HCT116 (cell line): ENCODE measurements around the gene CCDC172. TPM values are rescaled to one million over a fixed set of nuclear protein-coding genes. Genes with fewer than 3 reads are reported as not detected.

ENCODE experiments used
- ATAC-seq: fragments of 200-7000 bp; cut with Tn5 transposase; 2 replicates; pipeline ENCODE4 v1.9.1; 2020; ENCODE audit warnings: mild to moderate bottlenecking, moderate library complexity
- BruUV-seq: library from RNA; stranded (reverse); fragments of 400-500 nt; replicated peaks from 2 replicates; lab custom pipeline; 2021; lab: Mats Ljungman, UMichigan
- CTCF ChIA-PET: fragments of 300-600 bp; sonication (Branson Sonifier 250); formaldehyde crosslinking; loops from one replicate; lab custom pipeline; 2021; ENCODE audit warnings: antibody characterized with exemption; lab: Charles Lee
- POLR2A ChIA-PET: fragments of 300-600, 350-600 bp; sonication (Branson Sonifier 250); formaldehyde crosslinking; loops from one replicate; lab custom pipeline; 2021; ENCODE audit warnings: antibody characterized with exemption; lab: Charles Lee
- RAD21 ChIA-PET, 2 experiments: fragments of 300-600 bp; sonication (Branson Sonifier 250); formaldehyde crosslinking; loops; one replicate each; lab custom pipeline; 2023; ENCODE audit warnings: low total read pairs in 2 of 2; ENCODE audit not compliant: uncharacterized antibody in 2 of 2, unreplicated experiment in 2 of 2, low non-redundant PET in 1 of 2; lab: Charles Lee
- DNase-seq: peaks from one replicate; pipeline ENCODE4 v3.0.0-alpha.2; 2010; ENCODE audit warnings: low read depth, low spot score
- H2AFZ ChIP-seq: fragments of 200-600 bp; shearing (Covaris generic), sonication (generic); 2 replicates; pipeline ENCODE4 v1.6.1; 2017; ENCODE audit warnings: low read depth, mixed run types, mixed read lengths, antibody characterized with exemption, low read length; ENCODE audit not compliant: poor library complexity, severe bottlenecking
- H3K27ac ChIP-seq: 2 replicates; pipeline ENCODE4 v1.5.1; 2012; ENCODE audit warnings: low read depth, low read length
- H3K27me3 ChIP-seq: fragments of 200-600 bp; sonication (generic); 2 replicates; pipeline ENCODE4 v1.6.1; 2016; ENCODE audit warnings: mixed run types, low read length, mixed read lengths; ENCODE audit not compliant: insufficient read depth
- H3K36me3 ChIP-seq, 2 experiments: fragments of 200-500 bp in 1 of 2; fragments of 200-600 bp in 1 of 2; sonication (Bioruptor generic) in 1 of 2; sonication (generic) in 1 of 2; 2 replicates each; pipeline versions ENCODE4 v1.5.1 to v1.6.1; 2014 to 2016; ENCODE audit warnings: low read length in 2 of 2, inconsistent platforms in 1 of 2, mixed read lengths in 1 of 2, mixed run types in 1 of 2; ENCODE audit not compliant: insufficient read depth in 2 of 2, control insufficient read depth in 1 of 2
- H3K4me1 ChIP-seq, 2 experiments: fragments of 200-600 bp in 1 of 2; sonication (generic) in 1 of 2; 2 replicates each; pipeline versions ENCODE4 v1.5.1 to v1.6.1; 2012 to 2017; ENCODE audit warnings: low read length in 2 of 2, inconsistent platforms in 1 of 2, mild to moderate bottlenecking in 1 of 2, mixed read lengths in 1 of 2, mixed run types in 1 of 2, moderate library complexity in 1 of 2; ENCODE audit not compliant: insufficient read depth in 2 of 2, control insufficient read depth in 1 of 2
- H3K4me2 ChIP-seq: fragments of 200-600 bp; sonication (generic); 2 replicates; pipeline ENCODE4 v1.6.1; 2017; ENCODE audit warnings: mixed run types, low read length, mixed read lengths
- H3K4me3 ChIP-seq, 2 experiments: fragments of 200-600 bp in 1 of 2; sonication (generic) in 1 of 2; replicated peaks in 1 of 2; 2 replicates each; pipeline ENCODE4 v1.5.1; 2011 to 2016; ENCODE audit warnings: low read length in 2 of 2, control low read depth in 1 of 2, low read depth in 1 of 2, mild to moderate bottlenecking in 1 of 2, mixed read lengths in 1 of 2, mixed run types in 1 of 2
- H3K79me2 ChIP-seq: fragments of 200-600 bp; sonication (generic); 2 replicates; pipeline ENCODE4 v1.6.1; 2017; ENCODE audit warnings: mild to moderate bottlenecking, mixed run types, low read length, moderate library complexity, mixed read lengths; ENCODE audit not compliant: insufficient read depth
- H3K9ac ChIP-seq: fragments of 200-600 bp; sonication (generic); 2 replicates; pipeline ENCODE4 v1.6.1; 2016; ENCODE audit warnings: low read length, mixed read lengths
- H3K9me2 ChIP-seq: fragments of 200-600 bp; sonication (generic), shearing (Covaris generic); 2 replicates; pipeline ENCODE4 v1.6.1; 2017; ENCODE audit warnings: mixed run types, mild to moderate bottlenecking, moderate library complexity; ENCODE audit not compliant: insufficient read depth
- H3K9me3 ChIP-seq, 2 experiments: fragments of 200-500 bp in 1 of 2; fragments of 200-600 bp in 1 of 2; sonication (Bioruptor generic) in 1 of 2; sonication (generic) in 1 of 2; 2 replicates each; pipeline ENCODE4 v1.6.1; 2014 to 2017; ENCODE audit warnings: low read length in 2 of 2, mixed read lengths in 2 of 2, inconsistent platforms in 1 of 2, low read depth in 1 of 2, mild to moderate bottlenecking in 1 of 2, mixed run types in 1 of 2, moderate library complexity in 1 of 2; ENCODE audit not compliant: control insufficient read depth in 1 of 2, insufficient read depth in 1 of 2
- H4K20me1 ChIP-seq: fragments of 200-600 bp; sonication (generic), shearing (Covaris generic); 2 replicates; pipeline ENCODE4 v1.6.1; 2017; ENCODE audit warnings: mixed run types, mild to moderate bottlenecking, moderate library complexity; ENCODE audit not compliant: insufficient read depth
- CEBPB ChIP-seq: IDR thresholded peaks from 2 replicates; pipeline ENCODE4 v1.6.1; 2012; ENCODE audit warnings: low read depth
- EGR1 ChIP-seq: IDR thresholded peaks from 2 replicates; pipeline ENCODE4 v1.6.1; 2012; ENCODE audit warnings: low read depth
- ELF1 ChIP-seq: IDR thresholded peaks from 2 replicates; pipeline ENCODE4 v1.6.1; 2012; ENCODE audit warnings: low read depth, borderline replicate concordance
- FOSL1 ChIP-seq: IDR thresholded peaks from 2 replicates; pipeline ENCODE4 v1.6.1; 2012; ENCODE audit warnings: low read depth
- RAD21 ChIP-seq: IDR thresholded peaks from 2 replicates; pipeline ENCODE4 v1.6.1; 2012; ENCODE audit warnings: low read depth, mild to moderate bottlenecking
- REST ChIP-seq: IDR thresholded peaks from 2 replicates; pipeline ENCODE4 v1.6.1; 2012; ENCODE audit warnings: low read depth
- SP1 ChIP-seq: IDR thresholded peaks from 2 replicates; pipeline ENCODE4 v1.6.1; 2012; ENCODE audit warnings: low read depth
- SRF ChIP-seq: IDR thresholded peaks from 2 replicates; pipeline ENCODE4 v1.6.1; 2012; ENCODE audit warnings: low read depth
- ZFX ChIP-seq: fragments of 450-650 bp; IDR thresholded peaks from 2 replicates; pipeline ENCODE4 v1.6.1; 2017
- intact Hi-C: fragments of 100-400 bp; cut with micrococcal nuclease; formaldehyde crosslinking; loops from 2 replicates; pipeline ENCODE4 v1.10.0; 2022
- total RNA-seq: library from RNA; stranded (reverse); gene quantifications from one replicate; pipeline ENCODE4 v1.2.1, GENCODE V29; 2021; ENCODE audit not compliant: unreplicated experiment

CCDC172 gene
- total RNA-seq, 1 experiment from 2014 or later, result not detected

GRCh38 chr10:116307455-116307854 is 16.8 kb upstream of the CCDC172 start:
- no peaks in the 10 kb centered on the region for H3K9me3 ChIP-seq
- H3K9me2 ChIP-seq, result no peaks in the 10 kb centered on the region
- no peaks in the 10 kb centered on the region for H4K20me1 ChIP-seq
- H2AFZ ChIP-seq, result no peak overlapping the region
- DNase-seq (no peak), ATAC-seq (no peak)
- H3K27me3 ChIP-seq, result peaks cover 29% of the 10 kb centered on the region
- intact Hi-C loops, result no loop called here
- H3K36me3 ChIP-seq, result no peaks in the 10 kb centered on the region
- H3K27ac ChIP-seq, result no peak overlapping the region
- RAD21 ChIA-PET, result no interaction called here
- CTCF ChIA-PET, result no interaction called here
- H3K9ac ChIP-seq, result no peak overlapping the region
- no peaks in the 10 kb centered on the region for H3K4me1 ChIP-seq
- no TSS peak for BruUV-seq
- POLR2A ChIA-PET, result no interaction called here
- TF ChIP-seq ELF1, result no peak
- no peak for TF ChIP-seq EGR1
- TF ChIP-seq SP1, result no peak
- TF ChIP-seq, all 23 proteins: peak for 0
- Histone ChIP-seq H3K4me2 (no peak overlapping the region), H3K79me2 (no peaks in the 10 kb centered on the region), H3K4me3 (no peak overlapping the region)

- RAD21 ChIA-PET, result interaction anchor here in 1 of 2 experiments (0.6 kb wide), 1 partner anchor 1775 kb away, joined by 6 read pairs; no protein-coding TSS in a partner anchor
- H3K9me2 ChIP-seq, result no peaks in the 10 kb centered on the region
- H3K27me3 ChIP-seq, result peaks cover 33% of the 10 kb centered on the region
- POLR2A ChIA-PET, result no interaction called here
- H2AFZ ChIP-seq, result no peak overlapping the region
- CTCF ChIA-PET, result no interaction called here
- no peak overlapping the region for H3K9ac ChIP-seq
- H3K4me1 ChIP-seq, result no peaks in the 10 kb centered on the region
- H4K20me1 ChIP-seq, result no peaks in the 10 kb centered on the region
- H3K79me2 ChIP-seq, result no peaks in the 10 kb centered on the region
- no peak for ATAC-seq
- intact Hi-C loops, result no loop called here
- H3K36me3 ChIP-seq, result no peaks in the 10 kb centered on the region
- no peak for TF ChIP-seq FOSL1
- TF ChIP-seq CEBPB, result no peak
- TF ChIP-seq REST, result no peak
- no peak for TF ChIP-seq RAD21
- TF ChIP-seq EGR1, result no peak
- no peak for TF ChIP-seq ZFX
- TF ChIP-seq SRF, result no peak
- no peak overlapping the region for H3K4me2 ChIP-seq
- no peak overlapping the region for H3K4me3 ChIP-seq
- BruUV-seq, result no TSS peak
- H3K27ac ChIP-seq, result no peak overlapping the region
- H3K9me3 ChIP-seq, result no peaks in the 10 kb centered on the region
- no peak for DNase-seq
These were observed 13.2 kb upstream of the CCDC172 start for GRCh38 chr10:116311016-116311415.
